HCT116 (cell line): ENCODE results near the gene LFNG. TPM values are rescaled to one million over a fixed set of nuclear protein-coding genes. Genes with fewer than 3 reads are reported as not detected.

Experiments used
- ATAC-seq: fragments of 200-7000 bp; cut with Tn5 transposase; 2 replicates; pipeline ENCODE4 v1.9.1; 2020; ENCODE audit warnings: mild to moderate bottlenecking, moderate library complexity
- BruUV-seq: library from RNA; stranded (reverse); fragments of 400-500 nt; replicated peaks from 2 replicates; lab custom pipeline; 2021; lab: Mats Ljungman, UMichigan
- CTCF ChIA-PET: fragments of 300-600 bp; sonication (Branson Sonifier 250); formaldehyde crosslinking; loops from one replicate; lab custom pipeline; 2021; ENCODE audit warnings: antibody characterized with exemption; lab: Charles Lee
- POLR2A ChIA-PET: fragments of 300-600, 350-600 bp; sonication (Branson Sonifier 250); formaldehyde crosslinking; loops from one replicate; lab custom pipeline; 2021; ENCODE audit warnings: antibody characterized with exemption; lab: Charles Lee
- RAD21 ChIA-PET, 2 experiments: fragments of 300-600 bp; sonication (Branson Sonifier 250); formaldehyde crosslinking; loops; one replicate each; lab custom pipeline; 2023; ENCODE audit warnings: low total read pairs in 2 of 2; ENCODE audit not compliant: uncharacterized antibody in 2 of 2, unreplicated experiment in 2 of 2, low non-redundant PET in 1 of 2; lab: Charles Lee
- DNase-seq: peaks from one replicate; pipeline ENCODE4 v3.0.0-alpha.2; 2010; ENCODE audit warnings: low read depth, low spot score
- H2AFZ ChIP-seq: fragments of 200-600 bp; shearing (Covaris generic), sonication (generic); 2 replicates; pipeline ENCODE4 v1.6.1; 2017; ENCODE audit warnings: low read depth, mixed run types, mixed read lengths, antibody characterized with exemption, low read length; ENCODE audit not compliant: poor library complexity, severe bottlenecking
- H3K27ac ChIP-seq: 2 replicates; pipeline ENCODE4 v1.5.1; 2012; ENCODE audit warnings: low read depth, low read length
- H3K27me3 ChIP-seq: fragments of 200-600 bp; sonication (generic); 2 replicates; pipeline ENCODE4 v1.6.1; 2016; ENCODE audit warnings: mixed run types, low read length, mixed read lengths; ENCODE audit not compliant: insufficient read depth
- H3K36me3 ChIP-seq, 2 experiments: fragments of 200-500 bp in 1 of 2; fragments of 200-600 bp in 1 of 2; sonication (Bioruptor generic) in 1 of 2; sonication (generic) in 1 of 2; 2 replicates each; pipeline versions ENCODE4 v1.5.1 to v1.6.1; 2014 to 2016; ENCODE audit warnings: low read length in 2 of 2, inconsistent platforms in 1 of 2, mixed read lengths in 1 of 2, mixed run types in 1 of 2; ENCODE audit not compliant: insufficient read depth in 2 of 2, control insufficient read depth in 1 of 2
- H3K4me1 ChIP-seq, 2 experiments: fragments of 200-600 bp in 1 of 2; sonication (generic) in 1 of 2; 2 replicates each; pipeline versions ENCODE4 v1.5.1 to v1.6.1; 2012 to 2017; ENCODE audit warnings: low read length in 2 of 2, inconsistent platforms in 1 of 2, mild to moderate bottlenecking in 1 of 2, mixed read lengths in 1 of 2, mixed run types in 1 of 2, moderate library complexity in 1 of 2; ENCODE audit not compliant: insufficient read depth in 2 of 2, control insufficient read depth in 1 of 2
- H3K4me2 ChIP-seq: fragments of 200-600 bp; sonication (generic); 2 replicates; pipeline ENCODE4 v1.6.1; 2017; ENCODE audit warnings: mixed run types, low read length, mixed read lengths
- H3K4me3 ChIP-seq, 2 experiments: fragments of 200-600 bp in 1 of 2; sonication (generic) in 1 of 2; replicated peaks in 1 of 2; 2 replicates each; pipeline ENCODE4 v1.5.1; 2011 to 2016; ENCODE audit warnings: low read length in 2 of 2, control low read depth in 1 of 2, low read depth in 1 of 2, mild to moderate bottlenecking in 1 of 2, mixed read lengths in 1 of 2, mixed run types in 1 of 2
- H3K79me2 ChIP-seq: fragments of 200-600 bp; sonication (generic); 2 replicates; pipeline ENCODE4 v1.6.1; 2017; ENCODE audit warnings: mild to moderate bottlenecking, mixed run types, low read length, moderate library complexity, mixed read lengths; ENCODE audit not compliant: insufficient read depth
- H3K9ac ChIP-seq: fragments of 200-600 bp; sonication (generic); 2 replicates; pipeline ENCODE4 v1.6.1; 2016; ENCODE audit warnings: low read length, mixed read lengths
- H3K9me2 ChIP-seq: fragments of 200-600 bp; sonication (generic), shearing (Covaris generic); 2 replicates; pipeline ENCODE4 v1.6.1; 2017; ENCODE audit warnings: mixed run types, mild to moderate bottlenecking, moderate library complexity; ENCODE audit not compliant: insufficient read depth
- H3K9me3 ChIP-seq, 2 experiments: fragments of 200-500 bp in 1 of 2; fragments of 200-600 bp in 1 of 2; sonication (Bioruptor generic) in 1 of 2; sonication (generic) in 1 of 2; 2 replicates each; pipeline ENCODE4 v1.6.1; 2014 to 2017; ENCODE audit warnings: low read length in 2 of 2, mixed read lengths in 2 of 2, inconsistent platforms in 1 of 2, low read depth in 1 of 2, mild to moderate bottlenecking in 1 of 2, mixed run types in 1 of 2, moderate library complexity in 1 of 2; ENCODE audit not compliant: control insufficient read depth in 1 of 2, insufficient read depth in 1 of 2
- H4K20me1 ChIP-seq: fragments of 200-600 bp; sonication (generic), shearing (Covaris generic); 2 replicates; pipeline ENCODE4 v1.6.1; 2017; ENCODE audit warnings: mixed run types, mild to moderate bottlenecking, moderate library complexity; ENCODE audit not compliant: insufficient read depth
- CBX3 ChIP-seq: IDR thresholded peaks from 2 replicates; pipeline ENCODE4 v1.6.1; 2012; ENCODE audit warnings: low read depth
- EGR1 ChIP-seq: IDR thresholded peaks from 2 replicates; pipeline ENCODE4 v1.6.1; 2012; ENCODE audit warnings: low read depth
- POLR2AphosphoS5 ChIP-seq: IDR thresholded peaks from 2 replicates; pipeline ENCODE4 v1.6.1; 2011; ENCODE audit warnings: mild to moderate bottlenecking, low read depth, low read length, moderate library complexity
- SIN3A ChIP-seq: IDR thresholded peaks from 2 replicates; pipeline ENCODE4 v1.6.1; 2012; ENCODE audit warnings: low read depth
- SP1 ChIP-seq: IDR thresholded peaks from 2 replicates; pipeline ENCODE4 v1.6.1; 2012; ENCODE audit warnings: low read depth
- YY1 ChIP-seq: IDR thresholded peaks from 2 replicates; pipeline ENCODE4 v1.6.1; 2011; ENCODE audit warnings: low read length, low read depth, moderate library complexity, mild to moderate bottlenecking; ENCODE audit not compliant: insufficient replicate concordance; ENCODE audit errors: extremely low read depth
- ZFX ChIP-seq: fragments of 450-650 bp; IDR thresholded peaks from 2 replicates; pipeline ENCODE4 v1.6.1; 2017
- intact Hi-C: fragments of 100-400 bp; cut with micrococcal nuclease; formaldehyde crosslinking; loops from 2 replicates; pipeline ENCODE4 v1.10.0; 2022
- total RNA-seq: library from RNA; stranded (reverse); gene quantifications from one replicate; pipeline ENCODE4 v1.2.1, GENCODE V29; 2021; ENCODE audit not compliant: unreplicated experiment
- TF ChIP-seq, protein P1 (sequence below): IDR thresholded peaks from 2 replicates; pipeline ENCODE4 v1.6.1; 2012; ENCODE audit warnings: low read depth
- TF ChIP-seq, protein P2 (sequence below), 3 experiments: fragments of 200-600 bp in 1 of 3; sonication (generic) in 1 of 3; IDR thresholded peaks in 2 of 3; conservative IDR thresholded peaks in 1 of 3; 2 replicates each; pipeline ENCODE4 v1.5.1; 2012 to 2017; ENCODE audit warnings: low read depth in 2 of 3, low read length in 2 of 3, antibody characterized with exemption in 1 of 3, borderline replicate concordance in 1 of 3, control low read depth in 1 of 3, mild to moderate bottlenecking in 1 of 3, mixed read lengths in 1 of 3, mixed run types in 1 of 3, moderate library complexity in 1 of 3; ENCODE audit not compliant: insufficient read depth in 1 of 3

LFNG gene
- total RNA-seq, 1 experiment from 2014 or later = 14.3 TPM

DNA sequence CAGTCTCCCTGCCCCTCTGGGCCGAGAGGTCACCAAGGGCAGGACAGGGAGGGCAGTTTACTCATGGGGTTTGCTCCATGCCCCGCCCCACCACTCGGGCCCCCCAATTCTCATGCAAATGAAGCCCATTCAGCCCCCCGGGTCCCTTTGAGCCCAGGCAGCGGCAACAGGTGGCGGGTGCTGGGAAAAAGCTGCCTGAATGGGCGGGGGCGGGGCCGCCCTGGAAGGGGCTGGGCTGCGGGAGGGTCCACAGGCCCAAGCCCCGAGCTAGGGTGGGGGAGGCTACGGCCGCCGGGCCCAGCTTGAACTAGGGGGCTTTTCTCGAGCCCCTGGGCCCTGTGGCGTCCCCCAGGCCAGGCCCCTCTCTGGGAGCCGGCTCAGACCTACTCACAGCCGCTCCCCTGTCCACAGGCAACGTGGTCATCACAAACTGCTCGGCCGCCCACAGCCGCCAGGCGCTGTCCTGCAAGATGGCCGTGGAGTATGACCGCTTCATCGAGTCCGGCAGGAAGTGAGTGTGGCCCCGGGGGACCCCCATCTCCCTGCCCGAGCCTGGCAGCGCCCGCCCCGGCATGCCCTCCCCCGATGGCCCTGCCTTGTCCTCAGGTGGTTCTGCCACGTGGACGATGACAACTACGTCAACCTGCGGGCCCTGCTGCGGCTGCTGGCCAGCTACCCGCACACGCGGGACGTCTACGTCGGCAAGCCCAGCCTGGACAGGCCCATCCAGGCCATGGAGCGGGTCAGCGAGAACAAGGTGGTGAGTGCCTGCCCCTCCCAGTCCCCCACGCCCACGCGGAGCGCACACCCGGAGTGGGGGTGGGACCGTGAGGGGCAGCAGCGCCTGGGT lies 5.5 kb downstream of the LFNG start:
- Histone ChIP-seq H3K79me2 (peaks cover 13% of the 10 kb centered on the region; the same call in 1 of the 2 replicates), H3K9ac (peak overlapping the region; percentile 68; the same call in 1 of the 2 replicates), H3K4me3 (no peak overlapping the region), H4K20me1 (no peaks in the 10 kb centered on the region), H2AFZ (no peak overlapping the region), H3K27ac (peak overlapping the region; percentile 98), H3K36me3 (no peaks in the 10 kb centered on the region), H3K9me3 (no peaks in the 10 kb centered on the region), H3K27me3 (no peaks in the 10 kb centered on the region), H3K4me2 (peak overlapping the region; percentile 85), H3K9me2 (no peaks in the 10 kb centered on the region), H3K4me1 (peaks cover 71 to 86% of the 10 kb centered on the region in 2 experiments)
- intact Hi-C loops = loop anchor here (5.0 kb wide), 1 partner anchor 32 kb away; the partner anchor contains the start of genes BRAT1 and IQCE
- TF ChIP-seq SIN3A (no peak), EGR1 (no peak), ZFX (no peak), YY1 (no peak), SP1 (no peak), CBX3 (no peak), POLR2AphosphoS5 (no peak)
- TF ChIP-seq, protein P1, sequence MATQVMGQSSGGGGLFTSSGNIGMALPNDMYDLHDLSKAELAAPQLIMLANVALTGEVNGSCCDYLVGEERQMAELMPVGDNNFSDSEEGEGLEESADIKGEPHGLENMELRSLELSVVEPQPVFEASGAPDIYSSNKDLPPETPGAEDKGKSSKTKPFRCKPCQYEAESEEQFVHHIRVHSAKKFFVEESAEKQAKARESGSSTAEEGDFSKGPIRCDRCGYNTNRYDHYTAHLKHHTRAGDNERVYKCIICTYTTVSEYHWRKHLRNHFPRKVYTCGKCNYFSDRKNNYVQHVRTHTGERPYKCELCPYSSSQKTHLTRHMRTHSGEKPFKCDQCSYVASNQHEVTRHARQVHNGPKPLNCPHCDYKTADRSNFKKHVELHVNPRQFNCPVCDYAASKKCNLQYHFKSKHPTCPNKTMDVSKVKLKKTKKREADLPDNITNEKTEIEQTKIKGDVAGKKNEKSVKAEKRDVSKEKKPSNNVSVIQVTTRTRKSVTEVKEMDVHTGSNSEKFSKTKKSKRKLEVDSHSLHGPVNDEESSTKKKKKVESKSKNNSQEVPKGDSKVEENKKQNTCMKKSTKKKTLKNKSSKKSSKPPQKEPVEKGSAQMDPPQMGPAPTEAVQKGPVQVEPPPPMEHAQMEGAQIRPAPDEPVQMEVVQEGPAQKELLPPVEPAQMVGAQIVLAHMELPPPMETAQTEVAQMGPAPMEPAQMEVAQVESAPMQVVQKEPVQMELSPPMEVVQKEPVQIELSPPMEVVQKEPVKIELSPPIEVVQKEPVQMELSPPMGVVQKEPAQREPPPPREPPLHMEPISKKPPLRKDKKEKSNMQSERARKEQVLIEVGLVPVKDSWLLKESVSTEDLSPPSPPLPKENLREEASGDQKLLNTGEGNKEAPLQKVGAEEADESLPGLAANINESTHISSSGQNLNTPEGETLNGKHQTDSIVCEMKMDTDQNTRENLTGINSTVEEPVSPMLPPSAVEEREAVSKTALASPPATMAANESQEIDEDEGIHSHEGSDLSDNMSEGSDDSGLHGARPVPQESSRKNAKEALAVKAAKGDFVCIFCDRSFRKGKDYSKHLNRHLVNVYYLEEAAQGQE = no peak
- TF ChIP-seq, protein P2, sequence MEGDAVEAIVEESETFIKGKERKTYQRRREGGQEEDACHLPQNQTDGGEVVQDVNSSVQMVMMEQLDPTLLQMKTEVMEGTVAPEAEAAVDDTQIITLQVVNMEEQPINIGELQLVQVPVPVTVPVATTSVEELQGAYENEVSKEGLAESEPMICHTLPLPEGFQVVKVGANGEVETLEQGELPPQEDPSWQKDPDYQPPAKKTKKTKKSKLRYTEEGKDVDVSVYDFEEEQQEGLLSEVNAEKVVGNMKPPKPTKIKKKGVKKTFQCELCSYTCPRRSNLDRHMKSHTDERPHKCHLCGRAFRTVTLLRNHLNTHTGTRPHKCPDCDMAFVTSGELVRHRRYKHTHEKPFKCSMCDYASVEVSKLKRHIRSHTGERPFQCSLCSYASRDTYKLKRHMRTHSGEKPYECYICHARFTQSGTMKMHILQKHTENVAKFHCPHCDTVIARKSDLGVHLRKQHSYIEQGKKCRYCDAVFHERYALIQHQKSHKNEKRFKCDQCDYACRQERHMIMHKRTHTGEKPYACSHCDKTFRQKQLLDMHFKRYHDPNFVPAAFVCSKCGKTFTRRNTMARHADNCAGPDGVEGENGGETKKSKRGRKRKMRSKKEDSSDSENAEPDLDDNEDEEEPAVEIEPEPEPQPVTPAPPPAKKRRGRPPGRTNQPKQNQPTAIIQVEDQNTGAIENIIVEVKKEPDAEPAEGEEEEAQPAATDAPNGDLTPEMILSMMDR (IDR thresholded peaks at IDR 0.05 in 2 of 3, conservative IDR thresholded peaks at IDR 0.05 in 1 of 3; ENCODE audit: borderline replicate concordance in 1 of 3, insufficient read depth in 1 of 3, low read depth in 2 of 3, low read length in 2 of 3) = no peak
- no TSS peak for BruUV-seq
- ChIA-PET RAD21 (no interaction called here), CTCF (no interaction called here), POLR2A (no interaction called here)
- ATAC-seq = no peak
- no peak for DNase-seq
